HEK293 (cell line): ENCODE results near the gene CCHCR1.

ENCODE experiments used
- BCL11B ChIP-seq: fragments of 450-650 bp; formaldehyde crosslinking; IDR thresholded peaks from 2 replicates; pipeline ENCODE4 v1.5.1; 2016; ENCODE audit warnings: low read depth, missing biosample characterization, missing genetic modification characterization
- ELK4 ChIP-seq: IDR thresholded peaks from 2 replicates; pipeline ENCODE4 v1.6.1; 2011; ENCODE audit warnings: mild to moderate bottlenecking, low read depth, low read length, borderline replicate concordance
- KLF17 ChIP-seq: fragments of 450-650 bp; formaldehyde crosslinking; IDR thresholded peaks from 2 replicates; pipeline ENCODE4 v1.5.1; 2016; ENCODE audit warnings: missing biosample characterization, missing genetic modification characterization
- KLF8 ChIP-seq: fragments of 450-650 bp; formaldehyde crosslinking; IDR thresholded peaks from 2 replicates; pipeline ENCODE4 v1.5.1; 2016; ENCODE audit warnings: missing biosample characterization, missing genetic modification characterization
- KLF9 ChIP-seq: fragments of 450-650 bp; formaldehyde crosslinking; IDR thresholded peaks from 2 replicates; pipeline ENCODE4 v1.5.1; 2016; ENCODE audit warnings: missing biosample characterization, missing genetic modification characterization, low read depth
- PBX3 ChIP-seq: sonication (generic); formaldehyde crosslinking; IDR thresholded peaks from 2 replicates; pipeline ENCODE4 v1.8.1; 2022; ENCODE audit warnings: mild to moderate bottlenecking, moderate library complexity, missing genetic modification reagents
- SCRT1 ChIP-seq: fragments of 450-650 bp; formaldehyde crosslinking; IDR thresholded peaks from 2 replicates; pipeline ENCODE4 v1.5.1; 2016; ENCODE audit warnings: missing biosample characterization, missing genetic modification characterization, borderline replicate concordance
- SCRT2 ChIP-seq: fragments of 450-650 bp; formaldehyde crosslinking; IDR thresholded peaks from 2 replicates; pipeline ENCODE4 v1.5.1; 2016; ENCODE audit warnings: missing biosample characterization, missing genetic modification characterization
- SP3 ChIP-seq: fragments of 450-650 bp; formaldehyde crosslinking; IDR thresholded peaks from 2 replicates; pipeline ENCODE4 v1.5.1; 2016; ENCODE audit warnings: missing biosample characterization, missing genetic modification characterization
- ZBTB17 ChIP-seq: fragments of 450-650 bp; formaldehyde crosslinking; IDR thresholded peaks from 2 replicates; pipeline ENCODE4 v1.5.1; 2016; ENCODE audit warnings: missing biosample characterization, missing genetic modification characterization
- ZBTB7A ChIP-seq: fragments of 450-650 bp; formaldehyde crosslinking; IDR thresholded peaks from 2 replicates; pipeline ENCODE4 v1.5.1; 2016; ENCODE audit warnings: low read depth, missing biosample characterization, missing genetic modification characterization
- ZFP37 ChIP-seq: fragments of 450-650 bp; formaldehyde crosslinking; IDR thresholded peaks from 2 replicates; pipeline ENCODE4 v1.5.1; 2016; ENCODE audit warnings: missing biosample characterization, missing genetic modification characterization
- ZNF148 ChIP-seq: fragments of 450-650 bp; formaldehyde crosslinking; IDR thresholded peaks from 2 replicates; pipeline ENCODE4 v1.5.0; 2017; ENCODE audit warnings: missing biosample characterization, missing genetic modification characterization, borderline replicate concordance
- ZNF155 ChIP-seq: fragments of 450-650 bp; formaldehyde crosslinking; IDR thresholded peaks from 2 replicates; pipeline ENCODE4 v1.5.1; 2016; ENCODE audit warnings: missing biosample characterization, missing genetic modification characterization
- ZNF175 ChIP-seq: fragments of 450-650 bp; formaldehyde crosslinking; IDR thresholded peaks from 2 replicates; pipeline ENCODE4 v1.5.1; 2016; ENCODE audit warnings: missing biosample characterization, missing genetic modification characterization
- ZNF202 ChIP-seq: fragments of 450-650 bp; formaldehyde crosslinking; IDR thresholded peaks from 2 replicates; pipeline ENCODE4 v1.5.1; 2016; ENCODE audit warnings: missing biosample characterization, missing genetic modification characterization, borderline replicate concordance
- ZNF239 ChIP-seq: fragments of 450-650 bp; formaldehyde crosslinking; IDR thresholded peaks from 2 replicates; pipeline ENCODE4 v1.5.1; 2016; ENCODE audit warnings: missing biosample characterization, missing genetic modification characterization
- ZNF266 ChIP-seq: fragments of 450-650 bp; formaldehyde crosslinking; IDR thresholded peaks from 2 replicates; pipeline ENCODE4 v1.5.1; 2016; ENCODE audit warnings: missing biosample characterization, missing genetic modification characterization, low read depth
- ZNF341 ChIP-seq: fragments of 450-650 bp; formaldehyde crosslinking; IDR thresholded peaks from 2 replicates; pipeline ENCODE4; 2016; ENCODE audit warnings: low read depth, missing biosample characterization, missing genetic modification characterization
- ZNF394 ChIP-seq: fragments of 450-650 bp; formaldehyde crosslinking; IDR thresholded peaks from 2 replicates; pipeline ENCODE4 v1.5.1; 2016; ENCODE audit warnings: missing biosample characterization, missing genetic modification characterization, mild to moderate bottlenecking, moderate library complexity, borderline replicate concordance
- ZNF521 ChIP-seq: fragments of 450-650 bp; formaldehyde crosslinking; IDR thresholded peaks from 2 replicates; pipeline ENCODE4 v1.5.1; 2017; ENCODE audit warnings: missing biosample characterization, mild to moderate bottlenecking, missing genetic modification characterization
- ZNF529 ChIP-seq: fragments of 450-650 bp; formaldehyde crosslinking; IDR thresholded peaks from 2 replicates; pipeline ENCODE4 v1.5.1; 2017; ENCODE audit warnings: missing genetic modification characterization, missing biosample characterization; ENCODE audit not compliant: insufficient replicate concordance
- ZNF555 ChIP-seq: fragments of 450-650 bp; formaldehyde crosslinking; conservative IDR thresholded peaks from 2 replicates; pipeline ENCODE4 v1.5.1; 2017; ENCODE audit warnings: missing biosample characterization, mild to moderate bottlenecking, missing genetic modification characterization, inconsistent platforms
- ZNF585B ChIP-seq: fragments of 450-650 bp; formaldehyde crosslinking; IDR thresholded peaks from 2 replicates; pipeline ENCODE4 v1.5.1; 2016; ENCODE audit warnings: missing biosample characterization, missing genetic modification characterization
- ZNF658 ChIP-seq: fragments of 450-650 bp; formaldehyde crosslinking; IDR thresholded peaks from 2 replicates; pipeline ENCODE4; 2016; ENCODE audit warnings: missing biosample characterization, missing genetic modification characterization
- ZNF692 ChIP-seq: fragments of 450-650 bp; formaldehyde crosslinking; IDR thresholded peaks from 2 replicates; pipeline ENCODE4 v1.5.1; 2016; ENCODE audit warnings: missing biosample characterization, missing genetic modification characterization
- ZNF785 ChIP-seq: fragments of 450-650 bp; formaldehyde crosslinking; IDR thresholded peaks from 2 replicates; pipeline ENCODE4 v1.5.1; 2016; ENCODE audit warnings: missing biosample characterization, missing genetic modification characterization
- ZSCAN4 ChIP-seq: fragments of 450-650 bp; formaldehyde crosslinking; IDR thresholded peaks from 2 replicates; pipeline ENCODE4 v1.5.1; 2017; ENCODE audit warnings: missing biosample characterization, missing genetic modification characterization
- ZSCAN5A ChIP-seq: fragments of 450-650 bp; formaldehyde crosslinking; IDR thresholded peaks from 2 replicates; pipeline ENCODE4 v1.5.1; 2016; ENCODE audit warnings: missing biosample characterization, missing genetic modification characterization

Gene CCHCR1

GRCh38 chr6:31158863-31159855, 1.6 kb upstream of the CCHCR1 start (continued):
- peak; percentile 100 for TF ChIP-seq ZNF341 (tag by site-specific recombination)
- peak; percentile 91 for TF ChIP-seq ZBTB17 (tag by site-specific recombination)
- no peak; the same call in 1 of the 2 replicates for TF ChIP-seq ZBTB7A
- no peak for TF ChIP-seq BCL11B (tag by site-specific recombination)
- TF ChIP-seq ZNF521, result no peak
- no peak for TF ChIP-seq ZNF266 (tag by site-specific recombination)
- no peak for TF ChIP-seq ZNF202 (tag by site-specific recombination)
- no peak; the same call in none of the 2 replicates for TF ChIP-seq ZNF394 (tag by site-specific recombination)
- TF ChIP-seq ZFP37 (tag by site-specific recombination), result 0 out of 2 replicates have a peak, but pooled peaks have one; percentile 45
- TF ChIP-seq SP3 (tag by site-specific recombination), result peak; percentile 86
- TF ChIP-seq SCRT2 (tag by site-specific recombination), result 0 out of 2 replicates have a peak, but pooled peaks have one; percentile 18
- TF ChIP-seq KLF9 (tag by site-specific recombination), result peak; percentile 53; the same call in 1 of the 2 replicates
- TF ChIP-seq KLF8 (tag by site-specific recombination), result peak; percentile 57; the same call in 1 of the 2 replicates
- TF ChIP-seq ZSCAN5A (tag by site-specific recombination), result no peak
- TF ChIP-seq PBX3, result no peak
- no peak for TF ChIP-seq ZNF785 (tag by site-specific recombination)
- TF ChIP-seq KLF17 (tag by site-specific recombination), result 0 out of 2 replicates have a peak, but pooled peaks have one; percentile 17
- TF ChIP-seq ZNF239 (tag by site-specific recombination), result no peak
- no peak for TF ChIP-seq ELK4
- TF ChIP-seq ZNF148, result no peak
- TF ChIP-seq ZNF658, result no peak
- TF ChIP-seq ZNF529 (tag by site-specific recombination), result no peak
- no peak for TF ChIP-seq ZNF175 (tag by site-specific recombination)
- TF ChIP-seq ZNF155 (tag by site-specific recombination), result no peak
- TF ChIP-seq ZNF555, result no peak
- no peak for TF ChIP-seq ZNF692 (tag by site-specific recombination)
- TF ChIP-seq ZNF585B (tag by site-specific recombination), result no peak
- no peak; the same call in 1 of the 2 replicates for TF ChIP-seq ZSCAN4 (tag by site-specific recombination)
- TF ChIP-seq SCRT1 (tag by site-specific recombination), result no peak
